GM18499 (cell line): Measurements from ENCODE around the gene ANKRD55.
"Not testable (repeated sequence)": the region's sequence is repeated elsewhere in the genome, so short reads cannot be mapped to it uniquely, and the experiment has no call there.

Experiments
- ATAC-seq: cut with Tn5 transposase; IDR thresholded peaks from one replicate; pipeline ENCODE4 v1.9.1; 2021; ENCODE audit warnings: moderate number of reproducible peaks; ENCODE audit not compliant: insufficient read depth, unreplicated experiment

ANKRD55 gene

GRCh38 chr5:56253924-56254323 is 20.8 kb upstream of the ANKRD55 start:
- no peak for ATAC-seq

GRCh38 chr5:56253126-56253525 is 20.0 kb upstream of the ANKRD55 start:
- no peak for ATAC-seq

GRCh38 chr5:56251918-56252553 is 18.9 kb upstream of the ANKRD55 start:
- ATAC-seq = no peak

- no peak for ATAC-seq
Observed at GRCh38 chr5:56251440-56251839, 18.3 kb upstream of the ANKRD55 start.

- no peak for ATAC-seq
Observed at GRCh38 chr5:56250011-56250410, 16.9 kb upstream of the ANKRD55 start.

GRCh38 chr5:56249085-56249484 is 16.0 kb upstream of the ANKRD55 start:
- not testable (repeated sequence) for ATAC-seq

GRCh38 chr5:56247592-56247991 is 14.5 kb upstream of the ANKRD55 start:
- no peak for ATAC-seq

GRCh38 chr5:56246769-56247168 is 13.6 kb upstream of the ANKRD55 start:
- no peak for ATAC-seq

GRCh38 chr5:56245481-56245880 is 12.4 kb upstream of the ANKRD55 start:
- ATAC-seq = no peak

- ATAC-seq = no peak
Observed at GRCh38 chr5:56244627-56245026, 11.5 kb upstream of the ANKRD55 start.

- ATAC-seq = not testable (repeated sequence)
Observed at GRCh38 chr5:56242271-56242670, 9.1 kb upstream of the ANKRD55 start.

- ATAC-seq = no peak
Observed at GRCh38 chr5:56232538-56232937, 592 bp downstream of the ANKRD55 start.

- no peak for ATAC-seq
Observed at GRCh38 chr5:56230576-56230975, 2.6 kb downstream of the ANKRD55 start.

- no peak for ATAC-seq
Observed at GRCh38 chr5:56229111-56229510, 4.0 kb downstream of the ANKRD55 start.

- no peak for ATAC-seq
Observed at GRCh38 chr5:56228631-56229030, 4.5 kb downstream of the ANKRD55 start.

- ATAC-seq = no peak
Observed at GRCh38 chr5:56227691-56228090, 5.4 kb downstream of the ANKRD55 start.

- ATAC-seq = not testable (repeated sequence)
Observed at GRCh38 chr5:56223298-56223697, 9.8 kb downstream of the ANKRD55 start.

- not testable (repeated sequence) for ATAC-seq
Observed at GRCh38 chr5:56221601-56222000, 11.5 kb downstream of the ANKRD55 start.

GRCh38 chr5:56215019-56215830 is 17.9 kb downstream of the ANKRD55 start:
- no peak for ATAC-seq

GRCh38 chr5:56213886-56214535 is 19.1 kb downstream of the ANKRD55 start:
- not testable (repeated sequence) for ATAC-seq

- ATAC-seq = no peak
Observed at GRCh38 chr5:56212130-56212879, 20.8 kb downstream of the ANKRD55 start.
